Neural progenitor cell (in vitro differentiated cells): ENCODE results near the gene PDGFC. TPM values are rescaled to one million over a fixed set of nuclear protein-coding genes. Genes with fewer than 3 reads are reported as not detected.

Experiments used
- DNase-seq: peaks from one replicate; pipeline ENCODE4 v3.0.0-alpha.2; 2016; ENCODE audit warnings: low spot score
- H2AFZ ChIP-seq: fragments of 200-600 bp; sonication (generic); replicated peaks from 2 replicates; pipeline ENCODE4 v1.6.1; 2016; ENCODE audit warnings: antibody characterized with exemption
- H3F3A ChIP-seq: fragments of 200-600 bp; sonication (generic); 2 replicates; pipeline ENCODE4 v1.6.1; 2016; ENCODE audit warnings: antibody characterized with exemption, low read depth
- H3K27ac ChIP-seq: fragments of 200-600 bp; sonication (generic); 2 replicates; pipeline ENCODE4 v1.5.1; 2016; ENCODE audit warnings: mild to moderate bottlenecking
- H3K27me3 ChIP-seq: fragments of 200-600 bp; sonication (generic); 2 replicates; pipeline ENCODE4 v1.6.1; 2016; ENCODE audit warnings: mild to moderate bottlenecking, moderate library complexity
- H3K36me3 ChIP-seq: fragments of 200-600 bp; sonication (generic); 2 replicates; pipeline ENCODE4 v1.5.1; 2016
- H3K4me1 ChIP-seq: fragments of 200-600 bp; sonication (generic); 2 replicates; pipeline ENCODE4 v1.6.1; 2016; ENCODE audit warnings: mixed run types
- H3K4me2 ChIP-seq: fragments of 200-600 bp; sonication (generic); 2 replicates; pipeline ENCODE4 v1.6.1; 2016
- H3K4me3 ChIP-seq: fragments of 200-600 bp; sonication (generic); 2 replicates; pipeline ENCODE4 v1.5.1; 2016
- H3K79me2 ChIP-seq: fragments of 200-600 bp; sonication (generic); 2 replicates; pipeline ENCODE4 v1.6.1; 2016; ENCODE audit warnings: low read depth
- H3K9ac ChIP-seq: fragments of 200-600 bp; sonication (generic); 2 replicates; pipeline ENCODE4 v1.6.1; 2016
- H3K9me3 ChIP-seq: fragments of 200-600 bp; sonication (generic); 2 replicates; pipeline ENCODE4 v1.5.1; 2016; ENCODE audit warnings: low read depth
- H4K20me1 ChIP-seq: fragments of 200-600 bp; sonication (generic); 2 replicates; pipeline ENCODE4 v1.6.1; 2016; ENCODE audit warnings: low read depth
- H3K27ac Mint-ChIP-seq: 3 replicates; pipeline ENCODE4 v1.8.0; 2021; ENCODE audit warnings: mixed read lengths
- H3K27me3 Mint-ChIP-seq: 2 replicates; pipeline ENCODE4 v1.8.0; 2022; ENCODE audit warnings: low read depth, mild to moderate bottlenecking, inconsistent platforms, moderate library complexity, mixed read lengths; ENCODE audit not compliant: insufficient read depth
- H3K36me3 Mint-ChIP-seq: 3 replicates; pipeline ENCODE4 v1.8.0; 2021; ENCODE audit warnings: mixed read lengths
- H3K4me1 Mint-ChIP-seq: 3 replicates; pipeline ENCODE4 v1.8.0; 2021; ENCODE audit warnings: mixed read lengths
- H3K4me3 Mint-ChIP-seq: 3 replicates; pipeline ENCODE4 v1.8.0; 2021; ENCODE audit warnings: mild to moderate bottlenecking, moderate library complexity, mixed read lengths
- H3K9me3 Mint-ChIP-seq: 3 replicates; pipeline ENCODE4 v1.8.0; 2020; ENCODE audit warnings: mixed read lengths
- EZH2 ChIP-seq: fragments of 200-600 bp; sonication (generic); IDR thresholded peaks from 2 replicates; pipeline ENCODE4 v1.6.1; 2017; ENCODE audit warnings: antibody characterized with exemption, mild to moderate bottlenecking, moderate library complexity
- EZH2phosphoT487 ChIP-seq: fragments of 200-600 bp; sonication (generic); IDR thresholded peaks from 2 replicates; pipeline ENCODE4 v1.6.1; 2017; ENCODE audit warnings: antibody characterized with exemption
- total RNA-seq: library from RNA; depleted of rRNA; stranded (reverse); fragments of >200 nt; gene quantifications from 2 replicates; pipeline ENCODE4 v1.2.3, GENCODE V29; 2015; ENCODE audit warnings: low replicate concordance
- TF ChIP-seq, protein P1 (sequence below): fragments of 200-600 bp; sonication (generic); IDR thresholded peaks from 2 replicates; pipeline ENCODE4 v1.5.1; 2017; ENCODE audit warnings: antibody characterized with exemption, mild to moderate bottlenecking

PDGFC gene
- total RNA-seq, 1 donor from 2014 or later, result 4.7 TPM

GRCh38 chr4:157012296-157012695 is 40.7 kb upstream of the PDGFC start:
- Mint-ChIP-seq H3K27ac (no peak overlapping the region), H3K36me3 (no peaks in the 10 kb centered on the region), H3K4me3 (no peak overlapping the region), H3K4me1 (peaks cover 18% of the 10 kb centered on the region), H3K9me3 (no peaks in the 10 kb centered on the region), H3K27me3 (no peaks in the 10 kb centered on the region)
- Histone ChIP-seq H3F3A (no peaks in the 10 kb centered on the region), H3K4me1 (no peaks in the 10 kb centered on the region), H3K9ac (no peak overlapping the region), H3K36me3 (no peaks in the 10 kb centered on the region), H3K4me3 (no peak overlapping the region), H3K9me3 (no peaks in the 10 kb centered on the region), H3K27ac (no peak overlapping the region), H2AFZ (no peak overlapping the region), H3K4me2 (no peak overlapping the region), H4K20me1 (no peaks in the 10 kb centered on the region), H3K27me3 (no peaks in the 10 kb centered on the region), H3K79me2 (no peaks in the 10 kb centered on the region)
- TF ChIP-seq EZH2 (no peak), EZH2phosphoT487 (no peak)
- TF ChIP-seq, protein P1, sequence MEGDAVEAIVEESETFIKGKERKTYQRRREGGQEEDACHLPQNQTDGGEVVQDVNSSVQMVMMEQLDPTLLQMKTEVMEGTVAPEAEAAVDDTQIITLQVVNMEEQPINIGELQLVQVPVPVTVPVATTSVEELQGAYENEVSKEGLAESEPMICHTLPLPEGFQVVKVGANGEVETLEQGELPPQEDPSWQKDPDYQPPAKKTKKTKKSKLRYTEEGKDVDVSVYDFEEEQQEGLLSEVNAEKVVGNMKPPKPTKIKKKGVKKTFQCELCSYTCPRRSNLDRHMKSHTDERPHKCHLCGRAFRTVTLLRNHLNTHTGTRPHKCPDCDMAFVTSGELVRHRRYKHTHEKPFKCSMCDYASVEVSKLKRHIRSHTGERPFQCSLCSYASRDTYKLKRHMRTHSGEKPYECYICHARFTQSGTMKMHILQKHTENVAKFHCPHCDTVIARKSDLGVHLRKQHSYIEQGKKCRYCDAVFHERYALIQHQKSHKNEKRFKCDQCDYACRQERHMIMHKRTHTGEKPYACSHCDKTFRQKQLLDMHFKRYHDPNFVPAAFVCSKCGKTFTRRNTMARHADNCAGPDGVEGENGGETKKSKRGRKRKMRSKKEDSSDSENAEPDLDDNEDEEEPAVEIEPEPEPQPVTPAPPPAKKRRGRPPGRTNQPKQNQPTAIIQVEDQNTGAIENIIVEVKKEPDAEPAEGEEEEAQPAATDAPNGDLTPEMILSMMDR, result no peak
- no peak for DNase-seq

- Histone ChIP-seq H3K4me1 (no peaks in the 10 kb centered on the region), H3K27ac (no peak overlapping the region), H4K20me1 (no peaks in the 10 kb centered on the region), H3K4me3 (no peak overlapping the region), H3K9ac (no peak overlapping the region), H3K27me3 (no peaks in the 10 kb centered on the region), H3K36me3 (no peaks in the 10 kb centered on the region), H3K79me2 (no peaks in the 10 kb centered on the region), H3K4me2 (no peak overlapping the region), H2AFZ (no peak overlapping the region), H3F3A (no peaks in the 10 kb centered on the region), H3K9me3 (no peaks in the 10 kb centered on the region)
- Mint-ChIP-seq H3K4me3 (no peak overlapping the region), H3K4me1 (peaks cover 18% of the 10 kb centered on the region), H3K27ac (no peak overlapping the region), H3K9me3 (no peaks in the 10 kb centered on the region), H3K27me3 (no peaks in the 10 kb centered on the region), H3K36me3 (no peaks in the 10 kb centered on the region)
- no peak for DNase-seq
- TF ChIP-seq, protein P1, result no peak
- TF ChIP-seq EZH2 (no peak), EZH2phosphoT487 (no peak)
These were observed 39.0 kb upstream of the PDGFC start for GRCh38 chr4:157010630-157011029.

- Histone ChIP-seq H3F3A (no peaks in the 10 kb centered on the region), H4K20me1 (no peaks in the 10 kb centered on the region), H3K27ac (no peak overlapping the region), H3K9me3 (no peaks in the 10 kb centered on the region), H3K79me2 (no peaks in the 10 kb centered on the region), H3K4me2 (no peak overlapping the region), H3K9ac (no peak overlapping the region), H3K4me1 (no peaks in the 10 kb centered on the region), H2AFZ (no peak overlapping the region), H3K27me3 (no peaks in the 10 kb centered on the region), H3K36me3 (no peaks in the 10 kb centered on the region), H3K4me3 (no peak overlapping the region)
- no peaks in the 10 kb centered on the region for H3K36me3 Mint-ChIP-seq
- TF ChIP-seq EZH2, result no peak
- TF ChIP-seq, protein P1, result no peak
- no peak for TF ChIP-seq EZH2phosphoT487
- H3K4me3 Mint-ChIP-seq, result no peak overlapping the region
- no peaks in the 10 kb centered on the region for H3K9me3 Mint-ChIP-seq
- no peak for DNase-seq
- H3K27ac Mint-ChIP-seq, result no peak overlapping the region
- H3K4me1 Mint-ChIP-seq, result peaks cover 2% of the 10 kb centered on the region
- H3K27me3 Mint-ChIP-seq, result no peaks in the 10 kb centered on the region
These were observed 34.2 kb upstream of the PDGFC start for GRCh38 chr4:157005831-157006230.
